Measurements from ENCODE around the gene ACAT2.
"Not testable (repeated sequence)": the region's sequence is repeated elsewhere in the genome, so short reads cannot be mapped to it uniquely, and the experiment has no call there.

GRCh38 chr6:159816775-159817174 is 54.9 kb downstream of the ACAT2 start:
- TF ChIP-seq, protein P1, sequence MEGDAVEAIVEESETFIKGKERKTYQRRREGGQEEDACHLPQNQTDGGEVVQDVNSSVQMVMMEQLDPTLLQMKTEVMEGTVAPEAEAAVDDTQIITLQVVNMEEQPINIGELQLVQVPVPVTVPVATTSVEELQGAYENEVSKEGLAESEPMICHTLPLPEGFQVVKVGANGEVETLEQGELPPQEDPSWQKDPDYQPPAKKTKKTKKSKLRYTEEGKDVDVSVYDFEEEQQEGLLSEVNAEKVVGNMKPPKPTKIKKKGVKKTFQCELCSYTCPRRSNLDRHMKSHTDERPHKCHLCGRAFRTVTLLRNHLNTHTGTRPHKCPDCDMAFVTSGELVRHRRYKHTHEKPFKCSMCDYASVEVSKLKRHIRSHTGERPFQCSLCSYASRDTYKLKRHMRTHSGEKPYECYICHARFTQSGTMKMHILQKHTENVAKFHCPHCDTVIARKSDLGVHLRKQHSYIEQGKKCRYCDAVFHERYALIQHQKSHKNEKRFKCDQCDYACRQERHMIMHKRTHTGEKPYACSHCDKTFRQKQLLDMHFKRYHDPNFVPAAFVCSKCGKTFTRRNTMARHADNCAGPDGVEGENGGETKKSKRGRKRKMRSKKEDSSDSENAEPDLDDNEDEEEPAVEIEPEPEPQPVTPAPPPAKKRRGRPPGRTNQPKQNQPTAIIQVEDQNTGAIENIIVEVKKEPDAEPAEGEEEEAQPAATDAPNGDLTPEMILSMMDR (IDR thresholded peaks at IDR 0.05) = not testable (repeated sequence)
- TF ChIP-seq POLR2A, EP300 (IDR thresholded peaks at IDR 0.05): not testable (repeated sequence)
